H4 (cell line): ENCODE data around the gene KCNE1. TPM values are rescaled to one million over a fixed set of nuclear protein-coding genes. Genes with fewer than 3 reads are reported as not detected.
A peak's percentile ranks its signal among the peaks of the same experiment; 100 is the strongest.
"Not testable (repeated sequence)": the region's sequence is repeated elsewhere in the genome, so short reads cannot be mapped to it uniquely, and the experiment has no call there.

Experiments
- DNase-seq: peaks from one replicate; pipeline ENCODE4 v3.0.0-alpha.2; 2015; ENCODE audit warnings: low spot score
- total RNA-seq: library from RNA; depleted of rRNA; stranded (reverse); fragments of >200 nt; shearing (Covaris generic); gene quantifications from 2 replicates; pipeline ENCODE4 v1.2.3, GENCODE V29; 2014; rRNA removed

Gene KCNE1
- total RNA-seq: not detected in 2 replicates

DNA sequence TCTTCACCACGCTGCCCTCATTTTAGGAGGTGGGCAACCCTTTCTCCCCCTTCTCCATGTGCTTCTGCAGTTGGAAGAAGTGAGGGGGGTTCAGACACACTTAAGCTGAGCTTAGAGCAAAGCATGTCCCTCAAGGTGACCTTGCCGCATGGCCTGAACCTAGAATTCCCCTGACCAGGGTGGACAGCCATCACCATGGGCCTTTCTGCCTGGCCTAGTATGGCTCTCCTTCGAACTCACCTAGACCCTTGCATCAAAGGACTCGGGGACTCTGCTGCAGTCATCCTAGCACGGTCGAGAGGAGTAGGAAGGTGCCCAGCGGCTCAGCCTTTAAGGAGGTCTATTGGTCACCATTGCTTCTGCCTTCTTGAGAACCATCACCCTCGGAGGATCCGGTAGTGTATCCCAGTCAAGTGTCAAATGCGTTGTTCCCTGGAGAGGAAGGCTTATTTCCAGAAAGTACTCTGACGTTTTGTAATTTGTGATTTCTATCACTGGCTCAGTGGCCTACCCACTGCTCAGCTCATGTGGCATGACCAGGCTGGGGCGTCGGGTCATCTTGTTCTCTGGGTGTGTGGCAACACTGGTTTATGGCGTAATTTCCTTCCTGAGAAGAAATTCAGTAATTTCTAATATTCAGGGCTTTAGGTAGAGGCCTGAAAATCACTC, at the start of gene KCNE1:
TSS of gene KCNE1 (minus strand) at position 424 of the 669 bp plus-strand sequence. CDS start 62,576 bp downstream, outside the sequence.
- DNase-seq: no peak

- no peak for DNase-seq
Observed at GRCh38 chr21:34561806-34562205, 49.8 kb upstream of the KCNE1 start.

DNA sequence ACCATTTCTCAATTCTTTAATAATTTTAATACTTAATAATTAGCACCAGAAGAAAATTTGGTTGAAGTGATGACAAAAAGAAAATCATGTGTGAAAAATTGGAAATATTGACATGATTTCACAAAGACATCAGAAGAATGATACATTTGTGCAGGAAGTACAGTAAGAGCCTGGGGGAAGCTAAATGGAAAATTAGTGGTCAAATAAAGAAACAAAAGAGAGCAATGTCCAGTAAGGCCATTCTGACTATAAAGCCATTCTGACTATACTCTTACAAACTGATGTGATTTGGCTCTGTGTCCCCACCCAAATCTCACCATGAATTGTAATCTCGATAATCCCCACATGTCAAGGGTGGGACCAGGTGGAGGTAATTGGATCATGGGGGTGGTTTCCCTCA, 48.6 kb upstream of the KCNE1 start:
- no peak for DNase-seq

DNA sequence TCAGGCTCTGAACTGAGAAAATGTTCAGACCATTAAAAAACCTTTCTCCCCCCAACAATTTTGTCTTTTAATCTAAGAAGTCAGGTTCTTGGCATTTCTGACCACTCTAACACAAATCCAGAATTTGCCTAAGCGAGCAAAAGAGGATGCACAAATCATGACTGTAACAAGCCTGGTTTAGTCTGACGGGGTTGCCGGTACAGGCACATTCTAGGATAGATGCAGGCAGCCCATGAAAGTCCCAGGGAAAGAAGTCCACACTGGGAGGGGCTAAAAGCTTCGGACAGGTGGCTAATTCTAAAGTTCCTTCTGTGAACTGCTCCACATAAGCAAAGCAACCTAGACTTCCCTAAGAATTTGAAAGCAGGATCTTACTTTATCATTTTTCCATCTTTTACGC, 48.0 kb upstream of the KCNE1 start:
- DNase-seq: no peak

GRCh38 chr21:34559089-34559631, 47.1 kb upstream of the KCNE1 start:
- DNase-seq: no peak

GRCh38 chr21:34558166-34558565, 46.2 kb upstream of the KCNE1 start:
- no peak for DNase-seq

DNA sequence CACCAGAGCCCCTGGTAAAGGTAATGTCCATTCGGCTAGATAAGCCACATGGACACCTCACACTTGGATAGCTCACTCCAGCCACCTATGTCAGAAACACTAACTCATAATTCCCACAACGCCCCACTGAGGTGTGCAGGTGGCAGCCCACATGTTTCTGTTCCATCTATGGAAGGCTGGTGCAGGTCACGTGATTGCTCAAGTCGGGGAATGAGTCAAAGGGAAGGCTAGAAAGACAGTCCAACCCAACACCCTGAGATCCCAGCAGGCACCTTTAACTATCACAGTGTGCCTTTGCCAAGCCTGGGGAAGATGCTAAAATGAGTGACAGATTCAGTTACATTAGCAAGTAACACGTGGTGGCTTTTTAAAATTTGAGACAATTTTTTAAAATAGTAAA, 45.3 kb upstream of the KCNE1 start:
- no peak for DNase-seq

- DNase-seq: not testable (repeated sequence)
Observed at GRCh38 chr21:34554670-34555069, 42.7 kb upstream of the KCNE1 start.

DNA sequence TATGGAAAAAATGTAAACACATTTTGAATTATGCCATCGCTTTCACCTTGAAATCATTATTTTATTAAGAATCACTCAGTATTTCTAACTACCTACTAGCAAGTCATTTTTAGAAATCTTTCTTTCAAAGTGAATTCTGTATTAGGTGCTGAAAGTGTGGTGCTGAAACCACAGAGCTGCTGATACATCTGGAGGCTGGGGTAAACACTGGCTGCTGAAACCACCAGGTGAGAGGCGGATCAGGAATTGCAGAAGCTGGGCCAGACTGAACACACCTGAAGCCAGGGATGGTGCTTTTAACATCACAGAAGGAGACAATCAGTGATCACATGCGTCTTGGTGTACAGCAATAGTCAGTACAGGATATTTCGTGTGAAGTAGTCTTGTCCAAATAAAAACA, 42.2 kb upstream of the KCNE1 start:
- no peak for DNase-seq

- peak; percentile 30 for DNase-seq
Observed at GRCh38 chr21:34553151-34553952, 41.3 kb upstream of the KCNE1 start.

GRCh38 chr21:34552360-34553098, 40.5 kb upstream of the KCNE1 start:
- DNase-seq: no peak

- DNase-seq: no peak
Observed at GRCh38 chr21:34550182-34550799, 38.3 kb upstream of the KCNE1 start.

DNA sequence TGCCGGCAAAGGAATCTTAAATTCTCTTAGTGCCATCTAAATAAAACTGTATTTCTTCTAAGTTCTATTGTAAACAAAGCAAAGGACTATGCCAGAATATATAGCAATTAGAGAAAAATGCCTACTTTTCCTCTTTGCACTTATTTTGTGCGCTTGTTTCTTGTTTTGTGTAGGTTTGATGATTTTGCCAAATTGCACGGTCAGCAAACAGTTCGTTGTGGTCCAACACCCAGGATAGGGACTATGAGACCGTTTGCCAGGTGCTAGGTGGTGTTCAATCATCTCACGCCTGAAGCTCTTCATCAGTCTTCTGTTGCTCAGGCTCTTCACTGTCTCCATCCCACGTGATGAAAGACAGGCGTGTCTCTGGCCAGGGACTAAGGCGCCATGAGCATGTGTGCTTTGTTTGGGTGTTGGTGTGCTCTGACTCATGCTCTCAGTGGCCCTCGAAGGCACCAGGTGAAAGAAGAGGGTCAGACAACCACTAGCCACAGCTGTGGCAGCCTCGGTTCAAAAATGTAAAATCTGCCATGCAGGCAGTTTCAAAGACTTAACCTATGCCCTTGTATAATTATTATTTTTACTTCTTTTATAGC, 36.9 kb upstream of the KCNE1 start:
- no peak for DNase-seq

DNA sequence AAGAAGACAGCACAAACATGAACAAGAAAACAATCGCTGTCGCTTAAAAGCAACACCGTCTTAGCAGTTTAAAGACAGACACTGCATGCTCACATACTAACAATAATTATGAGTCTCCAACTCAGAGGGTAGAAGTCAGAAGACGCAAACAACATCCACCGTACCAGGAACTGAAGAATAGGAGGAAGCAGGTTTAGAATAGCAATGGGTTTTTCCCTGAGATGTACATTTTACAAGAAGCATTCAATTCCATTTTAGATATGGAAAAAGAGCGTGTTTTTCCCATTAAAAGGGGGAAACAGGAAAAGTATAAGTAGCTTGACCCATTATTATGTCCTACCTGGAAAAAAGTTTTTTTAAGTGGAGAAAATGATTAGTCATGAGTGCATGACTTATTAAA, 34.5 kb upstream of the KCNE1 start:
- no peak for DNase-seq

GRCh38 chr21:34545079-34545884, 33.3 kb upstream of the KCNE1 start:
- DNase-seq: peak; percentile 68

DNA sequence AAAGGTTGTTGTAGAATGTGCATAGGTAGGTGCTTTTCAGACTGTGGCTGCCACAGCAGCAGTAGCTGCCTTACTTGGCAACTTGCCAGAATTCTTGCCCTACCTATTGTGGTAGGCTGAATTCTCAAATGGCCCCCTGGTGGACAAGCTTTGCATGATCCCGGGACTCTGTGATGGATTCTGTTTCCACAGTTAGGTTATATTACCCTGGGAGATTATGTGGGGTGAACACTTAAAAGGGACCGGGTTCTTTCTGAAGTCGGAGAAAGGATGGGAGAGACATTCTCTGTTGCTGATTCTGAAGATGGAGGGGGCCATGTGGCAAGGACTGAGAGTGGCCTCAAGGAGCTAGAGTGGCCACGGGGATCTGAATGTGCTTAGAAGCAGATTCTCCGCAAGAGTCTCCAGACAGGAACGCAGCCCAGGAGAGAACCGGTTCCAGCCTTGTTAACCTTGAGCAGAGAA, 32.1 kb upstream of the KCNE1 start:
- DNase-seq: peak; percentile 81

GRCh38 chr21:34543017-34543416, 31.0 kb upstream of the KCNE1 start:
- no peak for DNase-seq

DNA sequence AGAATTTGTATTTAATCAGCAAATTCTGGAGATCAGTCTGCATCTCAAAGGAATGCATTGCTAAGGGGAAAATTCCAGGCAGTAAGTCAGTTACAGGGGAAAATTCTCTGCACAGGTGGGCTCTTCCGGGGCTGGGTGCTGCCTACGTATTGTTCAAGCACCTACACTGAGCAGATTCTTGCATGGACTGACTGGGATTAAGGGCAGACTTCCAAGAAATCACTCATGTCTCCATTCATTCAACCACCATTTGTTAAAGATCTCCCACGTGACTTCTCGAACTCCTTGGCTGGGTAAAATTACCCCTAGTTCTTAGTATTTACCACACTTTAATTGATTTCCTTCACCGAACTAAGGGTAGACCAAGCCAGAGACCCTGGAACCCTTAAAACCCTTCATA, 28.2 kb upstream of the KCNE1 start:
- no peak for DNase-seq

- no peak for DNase-seq
Observed at GRCh38 chr21:34537838-34538237, 25.8 kb upstream of the KCNE1 start.

DNA sequence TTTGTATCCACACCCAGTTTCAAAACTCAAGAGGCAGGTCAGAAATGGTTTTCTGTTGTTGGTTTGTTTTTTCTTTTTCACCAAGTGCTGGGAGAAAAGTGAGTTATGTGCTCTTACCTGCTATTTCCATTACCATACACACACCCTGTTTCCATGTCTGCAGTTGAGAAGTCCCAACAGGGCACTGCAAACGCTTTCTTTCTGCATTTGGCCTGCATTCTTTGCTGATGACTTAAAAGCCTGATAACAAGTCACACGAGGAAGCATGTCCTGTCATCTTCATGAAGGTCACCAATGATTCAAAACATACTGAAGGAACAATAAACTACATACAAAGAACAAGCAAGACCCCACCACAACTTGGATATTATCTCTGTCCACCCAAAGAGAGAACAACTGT, 24.8 kb upstream of the KCNE1 start:
- DNase-seq: no peak
